ENCODE measurements around the gene RUNDC3A. TPM values are rescaled to one million over a fixed set of nuclear protein-coding genes. Genes with fewer than 3 reads are reported as not detected.
A peak's percentile ranks its signal among the peaks of the same experiment; 100 is the strongest.

RUNDC3A gene
- total RNA-seq, 1 donor from 2014 or later = 2.0 TPM

DNA sequence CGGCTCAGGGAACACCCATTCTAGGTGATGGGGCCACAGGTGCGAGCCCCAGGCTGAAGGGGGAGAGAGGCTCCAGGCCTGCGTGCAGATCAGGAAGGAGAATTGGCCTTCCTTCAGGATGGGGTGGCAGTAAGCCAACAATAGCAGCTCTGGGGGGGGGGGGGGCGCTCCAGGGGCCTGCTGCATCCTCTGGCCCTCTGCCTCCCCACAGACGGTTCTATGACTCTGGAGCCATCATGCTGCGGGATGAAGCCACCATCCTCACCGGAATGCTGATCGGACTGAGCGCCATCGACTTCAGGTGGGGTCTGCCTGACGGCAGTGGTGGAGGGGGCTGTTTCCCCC, 6.1 kb downstream of the RUNDC3A start:
- peaks cover 14% of the 10 kb centered on the region for H4K20me1 ChIP-seq (ENCODE audit: insufficient read depth, low read length)
- H3K4me2 ChIP-seq (ENCODE audit: low read length) = peak overlapping the region; percentile 72
- H3K27me3 ChIP-seq (ENCODE audit: insufficient read depth, low read length) = peaks cover 29% of the 10 kb centered on the region
- DNase-seq (ENCODE audit: low read depth) = no peak
- H3K4me1 ChIP-seq (ENCODE audit: insufficient read depth, low read length) = no peaks in the 10 kb centered on the region
- no peak overlapping the region for H3K9ac ChIP-seq (ENCODE audit: low read length)
- Mint-ChIP-seq H3K27me3 (ENCODE audit: low read depth, unreplicated experiment) (peaks cover 45% of the 10 kb centered on the region), H3K4me3 (ENCODE audit: unreplicated experiment) (peak overlapping the region; percentile 50), H3K4me1 (ENCODE audit: low read depth, unreplicated experiment) (peaks cover 4% of the 10 kb centered on the region), H3K27ac (ENCODE audit: unreplicated experiment) (no peak overlapping the region), H3K9me3 (ENCODE audit: unreplicated experiment) (peaks cover 4% of the 10 kb centered on the region), H3K36me3 (ENCODE audit: low read depth, unreplicated experiment) (peaks cover 9% of the 10 kb centered on the region)
- H3K4me3 ChIP-seq (ENCODE audit: insufficient read depth, low read depth, low read length) = no peak overlapping the region
- no peak for FAIRE-seq
- H3K79me2 ChIP-seq (ENCODE audit: insufficient read depth, low read length) = no peaks in the 10 kb centered on the region
- H3K36me3 ChIP-seq (ENCODE audit: insufficient read depth, low read length) = no peaks in the 10 kb centered on the region
- TF ChIP-seq CTCF (IDR thresholded peaks at IDR 0.05; ENCODE audit: insufficient read depth, low read depth, low read length) = no peak
- TF ChIP-seq EZH2 (IDR thresholded peaks at IDR 0.05; ENCODE audit: insufficient read depth, low read length) = no peak
- H2AFZ ChIP-seq (ENCODE audit: low read depth, low read length) = peak overlapping the region; percentile 47
- H3K27ac ChIP-seq (ENCODE audit: low read depth, low read length) = no peak overlapping the region
- no peaks in the 10 kb centered on the region for H3K9me3 ChIP-seq (ENCODE audit: insufficient read depth, low read depth, low read length)

DNA sequence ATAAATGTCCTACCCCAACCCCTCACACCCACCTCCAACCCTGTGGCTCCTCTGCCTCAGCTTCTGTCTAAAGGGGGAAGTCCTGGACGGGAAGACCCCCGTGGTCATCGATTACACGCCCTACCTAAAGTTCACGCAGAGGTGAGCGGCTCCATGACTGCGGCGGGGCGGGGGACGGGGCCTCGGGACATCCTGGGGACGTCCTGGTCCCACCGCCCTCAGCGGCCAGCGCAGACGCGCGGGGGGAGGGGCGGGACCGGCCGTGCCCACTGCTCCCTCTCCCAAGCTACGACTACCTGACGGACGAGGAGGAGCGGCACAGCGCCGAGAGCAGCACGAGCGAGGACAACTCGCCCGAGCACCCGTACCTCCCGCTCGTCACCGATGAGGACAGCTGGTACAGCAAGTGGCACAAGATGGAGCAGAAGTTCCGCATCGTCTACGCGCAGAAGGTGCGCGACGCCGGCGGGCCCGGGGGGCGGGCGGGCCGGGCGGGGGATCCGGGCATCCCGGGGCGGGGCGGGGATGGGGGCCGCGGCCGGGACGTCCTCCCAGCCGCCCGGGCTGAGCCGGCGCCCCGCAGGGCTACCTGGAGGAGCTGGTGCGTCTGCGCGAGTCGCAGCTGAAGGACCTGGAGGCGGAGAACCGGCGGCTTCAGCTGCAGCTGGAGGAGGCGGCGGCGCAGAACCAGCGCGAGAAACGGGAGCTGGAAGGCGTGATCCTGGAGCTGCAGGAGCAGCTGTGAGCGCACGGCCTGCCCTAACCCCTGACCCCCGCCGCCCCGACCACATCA, 6.7 kb downstream of the RUNDC3A start:
- Mint-ChIP-seq H3K9me3 (ENCODE audit: unreplicated experiment) (peaks cover 4% of the 10 kb centered on the region), H3K4me1 (ENCODE audit: low read depth, unreplicated experiment) (peaks cover 4% of the 10 kb centered on the region), H3K4me3 (ENCODE audit: unreplicated experiment) (peak overlapping the region; percentile 81), H3K36me3 (ENCODE audit: low read depth, unreplicated experiment) (peaks cover 9% of the 10 kb centered on the region), H3K27ac (ENCODE audit: unreplicated experiment) (no peak overlapping the region), H3K27me3 (ENCODE audit: low read depth, unreplicated experiment) (peaks cover 41% of the 10 kb centered on the region)
- H3K9me3 ChIP-seq (ENCODE audit: insufficient read depth, low read depth, low read length) = no peaks in the 10 kb centered on the region
- no peak for FAIRE-seq
- no peak for DNase-seq (ENCODE audit: low read depth)
- H3K27me3 ChIP-seq (ENCODE audit: insufficient read depth, low read length) = peaks cover 29% of the 10 kb centered on the region
- no peak overlapping the region for H3K9ac ChIP-seq (ENCODE audit: low read length)
- H3K27ac ChIP-seq (ENCODE audit: low read depth, low read length) = no peak overlapping the region
- H3K36me3 ChIP-seq (ENCODE audit: insufficient read depth, low read length) = peaks cover 2% of the 10 kb centered on the region
- H3K4me3 ChIP-seq (ENCODE audit: insufficient read depth, low read depth, low read length) = no peak overlapping the region
- TF ChIP-seq CTCF (IDR thresholded peaks at IDR 0.05; ENCODE audit: insufficient read depth, low read depth, low read length) = no peak
- no peak for TF ChIP-seq EZH2 (IDR thresholded peaks at IDR 0.05; ENCODE audit: insufficient read depth, low read length)
- H3K4me2 ChIP-seq (ENCODE audit: low read length) = peak overlapping the region; percentile 72
- H3K4me1 ChIP-seq (ENCODE audit: insufficient read depth, low read length) = no peaks in the 10 kb centered on the region
- peak overlapping the region; percentile 47 for H2AFZ ChIP-seq (ENCODE audit: low read depth, low read length)
- no peaks in the 10 kb centered on the region for H3K79me2 ChIP-seq (ENCODE audit: insufficient read depth, low read length)
- peaks cover 18% of the 10 kb centered on the region for H4K20me1 ChIP-seq (ENCODE audit: insufficient read depth, low read length)

Data from astrocyte (in vitro differentiated cells and primary cell).